Endothelial cell (in vitro differentiated cells): ENCODE data around the gene GNAQ. TPM values are rescaled to one million over a fixed set of nuclear protein-coding genes. Genes with fewer than 3 reads are reported as not detected.

Experiments
- DNase-seq: peaks from one replicate; pipeline ENCODE4 v3.0.0; 2021; ENCODE audit warnings: low spot score
- H3K27ac Mint-ChIP-seq: one replicate; pipeline ENCODE4 v1.8.0; 2021; ENCODE audit warnings: mixed read lengths, inconsistent platforms; ENCODE audit not compliant: unreplicated experiment
- H3K27me3 Mint-ChIP-seq: one replicate; pipeline ENCODE4 v1.8.0; 2021; ENCODE audit warnings: mild to moderate bottlenecking, moderate library complexity, mixed read lengths, inconsistent platforms; ENCODE audit not compliant: unreplicated experiment
- H3K36me3 Mint-ChIP-seq: one replicate; pipeline ENCODE4 v1.8.0; 2021; ENCODE audit warnings: mild to moderate bottlenecking, low read depth, mixed read lengths, inconsistent platforms; ENCODE audit not compliant: unreplicated experiment
- H3K4me1 Mint-ChIP-seq: one replicate; pipeline ENCODE4 v1.8.0; 2021; ENCODE audit warnings: mild to moderate bottlenecking, mixed read lengths, inconsistent platforms; ENCODE audit not compliant: unreplicated experiment
- H3K4me3 Mint-ChIP-seq: one replicate; pipeline ENCODE4 v1.8.0; 2021; ENCODE audit warnings: mild to moderate bottlenecking, mixed read lengths, inconsistent platforms; ENCODE audit not compliant: unreplicated experiment
- H3K9me3 Mint-ChIP-seq: one replicate; pipeline ENCODE4 v1.8.0; 2021; ENCODE audit warnings: mixed read lengths, inconsistent platforms; ENCODE audit not compliant: unreplicated experiment
- CTCF ChIP-seq: fragments of 200-600 bp; sonication (generic); IDR thresholded peaks from one replicate; pipeline ENCODE4 v1.5.0; 2021; ENCODE audit warnings: antibody characterized with exemption; ENCODE audit not compliant: unreplicated experiment
- total RNA-seq: library from RNA; stranded (reverse); fragmentation: NEBNext Ultra II Directional; extraction: Animal tissue kit (Norgen Biotek cat#: 25700); gene quantifications from one replicate; pipeline ENCODE4 v1.2.1, GENCODE V29; 2021; ENCODE audit not compliant: unreplicated experiment

GNAQ gene
- total RNA-seq, 1 donor from 2014 or later = 94.6 TPM

GRCh38 chr9:78049484-78049883 lies 17.9 kb upstream of the GNAQ start:
- H3K4me3 Mint-ChIP-seq = no peak overlapping the region
- H3K9me3 Mint-ChIP-seq = no peaks in the 10 kb centered on the region
- H3K27me3 Mint-ChIP-seq = peaks cover 2% of the 10 kb centered on the region
- no peak for TF ChIP-seq CTCF
- no peak for DNase-seq
- peaks cover 2% of the 10 kb centered on the region for H3K4me1 Mint-ChIP-seq
- H3K27ac Mint-ChIP-seq = no peak overlapping the region
- no peaks in the 10 kb centered on the region for H3K36me3 Mint-ChIP-seq

- Mint-ChIP-seq H3K27ac (no peak overlapping the region), H3K4me3 (no peak overlapping the region), H3K36me3 (no peaks in the 10 kb centered on the region), H3K27me3 (peaks cover 1% of the 10 kb centered on the region), H3K9me3 (no peaks in the 10 kb centered on the region), H3K4me1 (no peaks in the 10 kb centered on the region)
- TF ChIP-seq CTCF = no peak
- DNase-seq = no peak
Observed at GRCh38 chr9:78047106-78047505, 15.5 kb upstream of the GNAQ start.

- no peak for TF ChIP-seq CTCF
- H3K9me3 Mint-ChIP-seq = no peaks in the 10 kb centered on the region
- no peaks in the 10 kb centered on the region for H3K36me3 Mint-ChIP-seq
- no peaks in the 10 kb centered on the region for H3K4me1 Mint-ChIP-seq
- DNase-seq = no peak
- H3K27me3 Mint-ChIP-seq = peaks cover 1% of the 10 kb centered on the region
- H3K4me3 Mint-ChIP-seq = no peak overlapping the region
- no peak overlapping the region for H3K27ac Mint-ChIP-seq
Observed at GRCh38 chr9:78046112-78046511, 14.5 kb upstream of the GNAQ start.

- H3K4me1 Mint-ChIP-seq = no peaks in the 10 kb centered on the region
- no peaks in the 10 kb centered on the region for H3K9me3 Mint-ChIP-seq
- H3K27me3 Mint-ChIP-seq = peaks cover 1% of the 10 kb centered on the region
- no peak overlapping the region for H3K4me3 Mint-ChIP-seq
- TF ChIP-seq CTCF = no peak
- no peaks in the 10 kb centered on the region for H3K36me3 Mint-ChIP-seq
- H3K27ac Mint-ChIP-seq = no peak overlapping the region
- no peak for DNase-seq
Observed at GRCh38 chr9:78044886-78045285, 13.3 kb upstream of the GNAQ start.

GRCh38 chr9:78044189-78044588 lies 12.6 kb upstream of the GNAQ start:
- DNase-seq = no peak
- H3K36me3 Mint-ChIP-seq = no peaks in the 10 kb centered on the region
- H3K27ac Mint-ChIP-seq = no peak overlapping the region
- H3K27me3 Mint-ChIP-seq = peaks cover 1% of the 10 kb centered on the region
- H3K4me1 Mint-ChIP-seq = no peaks in the 10 kb centered on the region
- H3K9me3 Mint-ChIP-seq = no peaks in the 10 kb centered on the region
- H3K4me3 Mint-ChIP-seq = no peak overlapping the region
- no peak for TF ChIP-seq CTCF
